Smooth muscle cell of the brain vasculature (primary cell): ENCODE results near the gene ELFN2.

Experiments
- DNase-seq: peaks from one replicate; pipeline ENCODE4 v3.0.0-alpha.2; 2012; ENCODE audit warnings: low read depth, low spot score

The ELFN2 gene

GRCh38 chr22:37427711-37428635 lies 694 bp upstream of the ELFN2 start:
- DNase-seq = no peak

GRCh38 chr22:37426706-37427134 lies 559 bp downstream of the ELFN2 start:
- DNase-seq = no peak

- DNase-seq = no peak
These were observed 1.2 kb downstream of the ELFN2 start for GRCh38 chr22:37425800-37426705.

- no peak for DNase-seq
These were observed 1.9 kb downstream of the ELFN2 start for GRCh38 chr22:37425369-37425768.

GRCh38 chr22:37423283-37423682 lies 4.0 kb downstream of the ELFN2 start:
- DNase-seq = no peak

- no peak for DNase-seq
These were observed 5.8 kb downstream of the ELFN2 start for GRCh38 chr22:37421468-37421877.

- DNase-seq = no peak
These were observed 6.4 kb downstream of the ELFN2 start for GRCh38 chr22:37420686-37421467.

GRCh38 chr22:37419969-37420685 lies 7.2 kb downstream of the ELFN2 start:
- DNase-seq = no peak

- no peak for DNase-seq
These were observed 7.8 kb downstream of the ELFN2 start for GRCh38 chr22:37419370-37419968.

- no peak for DNase-seq
These were observed 8.5 kb downstream of the ELFN2 start for GRCh38 chr22:37418627-37419369.

GRCh38 chr22:37417677-37418348 lies 9.5 kb downstream of the ELFN2 start:
- no peak for DNase-seq

- no peak for DNase-seq
These were observed 10.0 kb downstream of the ELFN2 start for GRCh38 chr22:37417264-37417663.

GRCh38 chr22:37416827-37417226 lies 10.5 kb downstream of the ELFN2 start:
- no peak for DNase-seq

GRCh38 chr22:37416389-37416788 lies 10.9 kb downstream of the ELFN2 start:
- no peak for DNase-seq

GRCh38 chr22:37415210-37415609 lies 12.1 kb downstream of the ELFN2 start:
- DNase-seq = no peak

- no peak for DNase-seq
These were observed 13.0 kb downstream of the ELFN2 start for GRCh38 chr22:37414288-37414687.

- DNase-seq = no peak
These were observed 13.7 kb downstream of the ELFN2 start for GRCh38 chr22:37413546-37413945.

- DNase-seq = no peak
These were observed 14.6 kb downstream of the ELFN2 start for GRCh38 chr22:37412495-37413250.
